IMR-90 (cell line): ENCODE results near the gene DAB2. TPM values are rescaled to one million over a fixed set of nuclear protein-coding genes. Genes with fewer than 3 reads are reported as not detected.

Experiments used
- ATAC-seq: fragments of 200-7000 bp; cut with Tn5 transposase; 2 replicates; pipeline ENCODE4 v1.9.1; 2020; ENCODE audit warnings: low read depth, mild to moderate bottlenecking, moderate library complexity
- BruUV-seq: library from RNA; stranded (reverse); fragments of 400-500 nt; replicated peaks from 2 replicates; lab custom pipeline; 2021; lab: Mats Ljungman, UMichigan
- CTCF ChIA-PET: fragments of 300-600 bp; formaldehyde crosslinking; extraction: SDS; loops from one replicate; lab custom pipeline; 2021; ENCODE audit warnings: antibody characterized with exemption; lab: Yijun Ruan, JAX
- POLR2A ChIA-PET: fragments of 300-600 bp; sonication (Branson Sonifier 250); formaldehyde crosslinking; loops from one replicate; lab custom pipeline; 2022; ENCODE audit warnings: antibody characterized with exemption; ENCODE audit not compliant: unreplicated experiment; lab: Charles Lee
- DNase-seq: peaks from one replicate; pipeline ENCODE4 v3.0.0; 2013
- H2AFZ ChIP-seq: replicated peaks from 2 replicates; pipeline ENCODE3; 2013; ENCODE audit warnings: low read length, mild to moderate bottlenecking; ENCODE audit not compliant: poor library complexity
- H2AK5ac ChIP-seq: 2 replicates; pipeline ENCODE4 v1.6.1; 2013; ENCODE audit warnings: low read depth, low read length, inconsistent platforms
- H2AK9ac ChIP-seq: replicated peaks from 2 replicates; pipeline ENCODE3; 2013; ENCODE audit warnings: mild to moderate bottlenecking, low read depth, low read length, moderate library complexity; ENCODE audit not compliant: poor library complexity
- H2BK120ac ChIP-seq: 2 replicates; pipeline ENCODE4 v1.6.1; 2013; ENCODE audit warnings: low read depth, low read length, inconsistent platforms
- H2BK15ac ChIP-seq: 3 replicates; pipeline ENCODE4 v1.6.1; 2013; ENCODE audit warnings: low read depth, low read length, inconsistent platforms
- H2BK20ac ChIP-seq: 2 replicates; pipeline ENCODE4 v1.6.1; 2013; ENCODE audit warnings: low read depth, mild to moderate bottlenecking, inconsistent platforms, low read length, moderate library complexity
- H2BK5ac ChIP-seq: 2 replicates; pipeline ENCODE4 v1.6.1; 2013; ENCODE audit warnings: mild to moderate bottlenecking, low read depth, low read length, inconsistent platforms; ENCODE audit not compliant: poor library complexity, severe bottlenecking
- H3K14ac ChIP-seq: replicated peaks from 2 replicates; pipeline ENCODE4 v1.6.1; 2013; ENCODE audit warnings: low read depth, low read length, inconsistent platforms
- H3K18ac ChIP-seq: 2 replicates; pipeline ENCODE4 v1.6.1; 2013; ENCODE audit warnings: low read depth, low read length, control low read depth
- H3K23ac ChIP-seq: 2 replicates; pipeline ENCODE4 v1.6.1; 2013; ENCODE audit warnings: low read depth, low read length, inconsistent platforms
- H3K27ac ChIP-seq: 2 replicates; pipeline ENCODE4 v1.5.1; 2013; ENCODE audit warnings: mild to moderate bottlenecking, control low read depth, low read length; ENCODE audit not compliant: insufficient read depth
- H3K27me3 ChIP-seq: 2 replicates; pipeline ENCODE4 v1.6.1; 2013; ENCODE audit warnings: low read length; ENCODE audit not compliant: control insufficient read depth, insufficient read depth
- H3K36me3 ChIP-seq: 2 replicates; pipeline ENCODE4 v1.6.1; 2013; ENCODE audit warnings: low read length, mixed read lengths; ENCODE audit not compliant: control insufficient read depth, insufficient read depth
- H3K4ac ChIP-seq: 2 replicates; pipeline ENCODE4 v1.6.1; 2013; ENCODE audit warnings: low read depth, low read length, inconsistent platforms
- H3K4me1 ChIP-seq: 2 replicates; pipeline ENCODE4 v1.6.1; 2013; ENCODE audit warnings: low read length, mixed read lengths; ENCODE audit not compliant: control insufficient read depth, insufficient read depth
- H3K4me2 ChIP-seq: 2 replicates; pipeline ENCODE4 v1.6.1; 2013; ENCODE audit warnings: low read depth, mild to moderate bottlenecking, control low read depth, low read length, moderate library complexity
- H3K4me3 ChIP-seq: 2 replicates; pipeline ENCODE4 v1.5.1; 2013; ENCODE audit warnings: low read depth, mild to moderate bottlenecking, control low read depth, low read length, moderate library complexity; ENCODE audit not compliant: insufficient read depth
- H3K56ac ChIP-seq: 2 replicates; pipeline ENCODE4 v1.6.1; 2013; ENCODE audit warnings: low read length, inconsistent platforms; ENCODE audit not compliant: insufficient read depth; ENCODE audit errors: extremely low read depth
- H3K79me1 ChIP-seq, 2 experiments: 2 replicates each; pipeline ENCODE4 v1.6.1; 2013; ENCODE audit warnings: low read length in 2 of 2, inconsistent platforms in 1 of 2, low read depth in 1 of 2
- H3K9ac ChIP-seq: 2 replicates; pipeline ENCODE4 v1.6.1; 2013; ENCODE audit warnings: low read depth, low read length, control low read depth
- H3K9me1 ChIP-seq: 2 replicates; pipeline ENCODE4 v1.6.1; 2013; ENCODE audit warnings: low read length, inconsistent platforms; ENCODE audit not compliant: insufficient read depth
- H3K9me3 ChIP-seq: 2 replicates; pipeline ENCODE4 v1.6.1; 2013; ENCODE audit warnings: low read length; ENCODE audit not compliant: control insufficient read depth, insufficient read depth
- H4K20me1 ChIP-seq: 2 replicates; pipeline ENCODE4 v1.6.1; 2013; ENCODE audit warnings: low read length, inconsistent platforms; ENCODE audit not compliant: insufficient read depth
- H4K5ac ChIP-seq: 2 replicates; pipeline ENCODE4 v1.6.1; 2013; ENCODE audit warnings: mild to moderate bottlenecking, low read depth, low read length, control low read depth
- H4K8ac ChIP-seq, 2 experiments: 2 replicates each; pipeline ENCODE4 v1.6.1; 2013; ENCODE audit warnings: low read depth in 2 of 2, low read length in 2 of 2, control low read depth in 1 of 2, inconsistent platforms in 1 of 2
- H4K91ac ChIP-seq: 2 replicates; pipeline ENCODE4 v1.6.1; 2013; ENCODE audit warnings: low read depth, low read length, inconsistent platforms; ENCODE audit not compliant: insufficient read depth
- BHLHE40 ChIP-seq: fragments of 150-350 bp; IDR thresholded peaks from 2 replicates; pipeline ENCODE4 v1.6.1; 2016; ENCODE audit warnings: mild to moderate bottlenecking, low read depth, low read length
- CEBPB ChIP-seq: IDR thresholded peaks from 2 replicates; pipeline ENCODE4 v1.6.1; 2012; ENCODE audit warnings: low read depth, low read length, improper control_type of control experiment
- CHD1 ChIP-seq: IDR thresholded peaks from 2 replicates; pipeline ENCODE4 v1.6.1; 2012; ENCODE audit warnings: low read depth, low read length, improper control_type of control experiment
- MAFK ChIP-seq: IDR thresholded peaks from 2 replicates; pipeline ENCODE4 v1.6.1; 2012; ENCODE audit warnings: low read depth, low read length, improper control_type of control experiment
- MAZ ChIP-seq: IDR thresholded peaks from 2 replicates; pipeline ENCODE4 v1.6.1; 2012; ENCODE audit warnings: low read depth, mild to moderate bottlenecking, low read length, improper control_type of control experiment, moderate library complexity, borderline replicate concordance
- MXI1 ChIP-seq: IDR thresholded peaks from 2 replicates; pipeline ENCODE4 v1.6.1; 2012; ENCODE audit warnings: low read depth, mild to moderate bottlenecking, low read length, moderate library complexity, borderline replicate concordance
- NFE2L2 ChIP-seq: fragments of 150-350 bp; IDR thresholded peaks from 2 replicates; pipeline ENCODE4 v1.6.1; 2016; ENCODE audit warnings: low read depth, mild to moderate bottlenecking, low read length
- RFX5 ChIP-seq: IDR thresholded peaks from 2 replicates; pipeline ENCODE4 v1.8.0; 2012; ENCODE audit warnings: low read depth, mild to moderate bottlenecking, low read length, moderate library complexity
- WGBS, 2 experiments: methylation state at CpG; one replicate each; pipeline versions ENCODE4 v1.1.5 to v1.1.7; 2013; ENCODE audit warnings: missing lambda C conversion rate in 2 of 2; ENCODE audit not compliant: insufficient read length in 1 of 2; ENCODE audit errors: extremely low coverage in 2 of 2; 5-methylcytosine and 5-hydroxymethylcytosine counted together
- dilution Hi-C: fragments of 300-500 bp; cut with HindIII; formaldehyde crosslinking; loops from one replicate; pipeline ENCODE4 v1.14.3; 2018; ENCODE audit warnings: low sequenced_read_pairs; ENCODE audit not compliant: unreplicated experiment
- in situ Hi-C: fragments of 300-500 bp; cut with MboI; formaldehyde crosslinking; loops from 3 replicates; pipeline ENCODE4 v1.14.3; 2019; ENCODE audit warnings: low sequenced_read_pairs, inconsistent platforms, mixed read lengths
- intact Hi-C: fragments of 100-400 bp; cut with micrococcal nuclease; formaldehyde crosslinking; loops from 2 replicates; pipeline ENCODE4 v1.10.0; 2022
- polyA plus RNA-seq, 3 experiments: library from polyadenylated mRNA; depleted of rRNA; stranded (reverse); fragments of >200 nt; gene quantifications; 2 replicates each; pipeline ENCODE4 v1.2.3, GENCODE V29; 2012; ENCODE audit warnings: low replicate concordance in 1 of 3
- total RNA-seq: library from RNA; depleted of rRNA; stranded (reverse); fragments of >200 nt; gene quantifications from 2 replicates; pipeline ENCODE4 v1.2.3, GENCODE V29; 2012

The DAB2 gene
- total and polyA plus RNA-seq, 2 of the 4 experiments (the other 2 are of a cell fraction): 50.0 to 101 TPM

DNA sequence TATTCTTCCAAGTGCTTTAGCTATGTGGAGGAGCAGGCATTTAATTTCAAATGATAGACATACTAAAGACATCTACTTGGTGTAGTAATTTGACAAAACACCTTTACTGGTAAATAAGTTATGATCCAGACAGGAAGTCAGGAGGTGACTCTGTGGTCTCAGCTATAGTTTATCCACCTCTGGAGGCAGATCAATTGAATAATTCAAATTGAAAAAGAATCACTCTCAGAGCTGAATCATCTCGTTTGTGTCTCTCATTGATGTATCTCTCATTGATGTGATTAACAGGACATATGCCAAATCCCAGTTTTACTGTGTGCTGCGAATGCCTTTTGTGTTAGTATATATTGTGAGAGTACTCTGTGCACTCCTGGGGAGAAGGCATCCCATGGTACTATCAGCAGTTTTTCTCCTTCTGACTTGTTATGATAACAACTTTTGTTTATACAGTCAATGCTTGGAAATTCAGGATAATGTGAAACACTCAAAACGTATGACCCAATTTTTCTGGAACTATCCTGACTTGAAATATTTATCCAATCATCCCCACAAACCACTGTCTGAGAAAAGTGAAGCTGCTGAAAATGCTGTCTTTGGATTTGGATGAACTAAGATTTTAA is 48.5 kb upstream of the DAB2 start:
- DNase-seq (peak; percentile 90), ATAC-seq (peak; percentile 70)
- H3K4ac ChIP-seq: peak overlapping the region; percentile 5; the same call in 1 of the 2 replicates
- whole genome bisulfite sequencing, 2 experiments: no CpG with 5 or more reads among the region's 3 CpGs
- H2BK5ac ChIP-seq: peak overlapping the region; percentile 63
- no peak overlapping the region for H3K27ac ChIP-seq
- H3K9ac ChIP-seq: no peak overlapping the region; the same call in 1 of the 2 replicates
- H3K23ac ChIP-seq: no peak overlapping the region
- intact Hi-C loops: no loop called here
- peaks cover 15% of the 10 kb centered on the region for H3K4me1 ChIP-seq
- no peaks in the 10 kb centered on the region for H4K20me1 ChIP-seq
- peak overlapping the region; percentile 83; the same call in 1 of the 2 replicates for H3K18ac ChIP-seq
- H3K36me3 ChIP-seq: no peaks in the 10 kb centered on the region
- no peak overlapping the region for H2AK9ac ChIP-seq
- ChIA-PET CTCF (interaction anchor here (1.0 to 1.3 kb wide), 2 partner anchors 12 to 48 kb away, joined by 3 to 5 read pairs; partner anchors contain the start of gene DAB2), POLR2A (interaction anchor here (1.8 kb wide), 1 partner anchor 48 kb away, joined by 7 read pairs; the partner anchor contains the start of gene DAB2)
- peak overlapping the region; percentile 5; the same call in 1 of the 2 replicates for H2BK120ac ChIP-seq
- H3K9me3 ChIP-seq: no peaks in the 10 kb centered on the region
- peak overlapping the region; percentile 68; the same call in 1 of the 2 replicates for H3K4me2 ChIP-seq
- no peaks in the 10 kb centered on the region for H3K27me3 ChIP-seq
- H3K56ac ChIP-seq: no peak overlapping the region
- H4K91ac ChIP-seq: no peak overlapping the region
- no peak overlapping the region for H2BK15ac ChIP-seq
- in situ Hi-C loops: no loop called here
- H3K79me1 ChIP-seq: no peaks in the 10 kb centered on the region; a peak in 1 of 4 replicates
- no peak overlapping the region for H3K14ac ChIP-seq
- no peak overlapping the region; the same call in 1 of the 2 replicates for H2AK5ac ChIP-seq
- H4K5ac ChIP-seq: no peak overlapping the region
- no peak overlapping the region for H2AFZ ChIP-seq
- no peak for TF ChIP-seq NFE2L2
- TF ChIP-seq BHLHE40: 0 out of 2 replicates have a peak, but pooled peaks have one; percentile 17
- no peak for TF ChIP-seq RFX5
- no peak for TF ChIP-seq MAZ
- peak; percentile 60 for TF ChIP-seq MAFK
- peak; percentile 69; the same call in 1 of the 2 replicates for TF ChIP-seq CEBPB
- no peak for TF ChIP-seq CHD1
- TF ChIP-seq MXI1: no peak
- no TSS peak for BruUV-seq
- no peak overlapping the region for H4K8ac ChIP-seq
- dilution Hi-C loops: no loop called here
- H3K4me3 ChIP-seq: no peak overlapping the region
- H3K9me1 ChIP-seq: peaks cover 6% of the 10 kb centered on the region
- no peak overlapping the region for H2BK20ac ChIP-seq
